NOMO-1 treated with DMSO at 0.1 percent for 48 hours (cell line): ENCODE results near the gene KRTAP12-3.
"Not testable (repeated sequence)": the region's sequence is repeated elsewhere in the genome, so short reads cannot be mapped to it uniquely, and the experiment has no call there.

Experiments
- DNase-seq: peaks from one replicate; lab custom pipeline; 2025; ENCODE audit not compliant: unreplicated experiment; lab: John Stamatoyannopoulos, UW

The KRTAP12-3 gene

GRCh38 chr21:44682580-44683151 lies 24.9 kb downstream of the KRTAP12-3 start:
- no peak for DNase-seq

- no peak for DNase-seq
Measured at GRCh38 chr21:44684077-44684476, 26.3 kb downstream of the KRTAP12-3 start.

- DNase-seq, result no peak
Measured at GRCh38 chr21:44684483-44684882, 26.8 kb downstream of the KRTAP12-3 start.

GRCh38 chr21:44685050-44685449 lies 27.3 kb downstream of the KRTAP12-3 start:
- DNase-seq, result not testable (repeated sequence)

GRCh38 chr21:44686000-44686781 lies 28.5 kb downstream of the KRTAP12-3 start:
- no peak for DNase-seq

- DNase-seq, result no peak
Measured at GRCh38 chr21:44686843-44687561, 29.3 kb downstream of the KRTAP12-3 start.

GRCh38 chr21:44687671-44688070 lies 29.9 kb downstream of the KRTAP12-3 start:
- DNase-seq, result no peak

- DNase-seq, result not testable (repeated sequence)
Measured at GRCh38 chr21:44689740-44690139, 32.0 kb downstream of the KRTAP12-3 start.

- DNase-seq, result no peak
Measured at GRCh38 chr21:44691686-44692085, 34.0 kb downstream of the KRTAP12-3 start.

- DNase-seq, result no peak
Measured at GRCh38 chr21:44692798-44693512, 35.2 kb downstream of the KRTAP12-3 start.

- DNase-seq, result no peak
Measured at GRCh38 chr21:44694776-44695175, 37.0 kb downstream of the KRTAP12-3 start.

- no peak for DNase-seq
Measured at GRCh38 chr21:44695184-44695583, 37.5 kb downstream of the KRTAP12-3 start.

- no peak for DNase-seq
Measured at GRCh38 chr21:44695641-44696040, 37.9 kb downstream of the KRTAP12-3 start.

GRCh38 chr21:44696572-44696971 lies 38.8 kb downstream of the KRTAP12-3 start:
- no peak for DNase-seq

- DNase-seq, result not testable (repeated sequence)
Measured at GRCh38 chr21:44697172-44697810, 39.6 kb downstream of the KRTAP12-3 start, which contains the start of gene KRTAP10-12. TSS of gene KRTAP10-12 (plus strand) at chr21:44697172. CDS start at chr21:44697202, 30 bp downstream.

GRCh38 chr21:44697811-44698734 lies 40.3 kb downstream of the KRTAP12-3 start:
- DNase-seq, result no peak

- no peak for DNase-seq
Measured at GRCh38 chr21:44699502-44700001, 41.8 kb downstream of the KRTAP12-3 start.

- DNase-seq, result no peak
Measured at GRCh38 chr21:44700101-44701022, 42.6 kb downstream of the KRTAP12-3 start.
